IPS DF 19.7 (cell line): Measurements from ENCODE around the gene RETN.

ENCODE experiments used
- DNase-seq: peaks from one replicate; pipeline ENCODE4 v3.0.0-alpha.2; 2013; ENCODE audit warnings: low read depth, low spot score

RETN gene

GRCh38 chr19:7681340-7682174, 12.7 kb downstream of the RETN start:
- peak; percentile 67 for DNase-seq

- DNase-seq, result no peak
These were observed 13.5 kb downstream of the RETN start for GRCh38 chr19:7682175-7682855.

- DNase-seq, result no peak
These were observed 16.9 kb downstream of the RETN start for GRCh38 chr19:7685546-7686445.

- DNase-seq, result no peak
These were observed 18.3 kb downstream of the RETN start for GRCh38 chr19:7687177-7687576.

GRCh38 chr19:7689165-7689564, 20.3 kb downstream of the RETN start:
- DNase-seq, result no peak

GRCh38 chr19:7690779-7691258, 22.0 kb downstream of the RETN start:
- no peak for DNase-seq

GRCh38 chr19:7691497-7691896, 22.6 kb downstream of the RETN start:
- DNase-seq, result no peak

GRCh38 chr19:7692417-7693088, 23.7 kb downstream of the RETN start:
- DNase-seq, result no peak

- no peak for DNase-seq
These were observed 25.6 kb downstream of the RETN start for GRCh38 chr19:7694499-7694898.

- DNase-seq, result no peak
These were observed 29.0 kb downstream of the RETN start for GRCh38 chr19:7697721-7698287.

- DNase-seq, result no peak
These were observed 29.7 kb downstream of the RETN start for GRCh38 chr19:7698583-7698982.

- no peak for DNase-seq
These were observed 30.2 kb downstream of the RETN start for GRCh38 chr19:7699003-7699402.

GRCh38 chr19:7699417-7700401, 30.9 kb downstream of the RETN start:
- DNase-seq, result no peak

- no peak for DNase-seq
These were observed 32.3 kb downstream of the RETN start for GRCh38 chr19:7701049-7701653.

GRCh38 chr19:7701654-7702457, 33.0 kb downstream of the RETN start, which contains the start of gene FCER2:
TSS of gene FCER2 (minus strand) at chr19:7702131. CDS start at chr19:7699760, 2,371 bp downstream.
- no peak for DNase-seq

GRCh38 chr19:7703332-7703731, 34.5 kb downstream of the RETN start:
- DNase-seq, result no peak

- no peak for DNase-seq
These were observed 35.6 kb downstream of the RETN start for GRCh38 chr19:7704280-7705060.
